Jurkat, Clone E6-1 (cell line): ENCODE measurements around the gene CYB561.

ENCODE experiments used
- DNase-seq: peaks from one replicate; pipeline ENCODE4 v3.0.0-alpha.2; 2011; ENCODE audit warnings: low read depth, low spot score
- H3K4me3 ChIP-seq: 2 replicates; pipeline ENCODE4 v1.5.1; 2011; ENCODE audit warnings: mild to moderate bottlenecking, low read length, control low read depth, moderate library complexity

The CYB561 gene

GRCh38 chr17:63390090-63390489, 56.0 kb downstream of the CYB561 start:
- H3K4me3 ChIP-seq, result no peak overlapping the region
- DNase-seq, result no peak

- no peak for DNase-seq
- no peak overlapping the region for H3K4me3 ChIP-seq
Observed at GRCh38 chr17:63387656-63388340, 58.3 kb downstream of the CYB561 start.

- H3K4me3 ChIP-seq, result no peak overlapping the region
- DNase-seq, result no peak
Observed at GRCh38 chr17:63382826-63383225, 63.3 kb downstream of the CYB561 start.
